Smooth muscle cell (in vitro differentiated cells): ENCODE measurements around the gene RALGAPB. TPM values are rescaled to one million over a fixed set of nuclear protein-coding genes. Genes with fewer than 3 reads are reported as not detected.

Experiments
- DNase-seq: peaks from one replicate; lab custom pipeline; 2025; ENCODE audit not compliant: unreplicated experiment; lab: John Stamatoyannopoulos, UW
- H2AFZ ChIP-seq: fragments of 200-600 bp; sonication (generic); 2 replicates; pipeline ENCODE4 v1.6.0; 2016; ENCODE audit warnings: antibody characterized with exemption, low read depth, mild to moderate bottlenecking
- H3F3A ChIP-seq: fragments of 200-600 bp; sonication (generic); 2 replicates; pipeline ENCODE4 v1.6.0; 2017; ENCODE audit warnings: antibody characterized with exemption, low read depth
- H3K27ac ChIP-seq: fragments of 200-600 bp; sonication (generic); 2 replicates; pipeline ENCODE4 v1.5.1; 2016; ENCODE audit warnings: low read depth, mild to moderate bottlenecking
- H3K27me3 ChIP-seq: fragments of 200-600 bp; sonication (generic); 2 replicates; pipeline ENCODE4 v1.6.1; 2016; ENCODE audit warnings: low read depth, mild to moderate bottlenecking
- H3K36me3 ChIP-seq: fragments of 200-600 bp; sonication (generic); 2 replicates; pipeline ENCODE4 v1.5.1; 2016; ENCODE audit warnings: low read depth
- H3K4me1 ChIP-seq: fragments of 200-600 bp; sonication (generic); 2 replicates; pipeline ENCODE4 v1.5.1; 2016; ENCODE audit warnings: low read depth
- H3K4me2 ChIP-seq: fragments of 200-600 bp; sonication (generic); 2 replicates; pipeline ENCODE4 v1.6.0; 2016; ENCODE audit warnings: mild to moderate bottlenecking
- H3K4me3 ChIP-seq: fragments of 200-600 bp; sonication (generic); 2 replicates; pipeline ENCODE4 v1.5.1; 2016; ENCODE audit warnings: mild to moderate bottlenecking
- H3K79me2 ChIP-seq: fragments of 200-600 bp; sonication (generic); 2 replicates; pipeline ENCODE4 v1.6.0; 2016; ENCODE audit warnings: low read depth, mild to moderate bottlenecking
- H3K9ac ChIP-seq: fragments of 200-600 bp; sonication (generic); 2 replicates; pipeline ENCODE4 v1.6.0; 2016; ENCODE audit warnings: low read depth
- H3K9me3 ChIP-seq: fragments of 200-600 bp; sonication (generic); replicated peaks from 2 replicates; pipeline ENCODE4 v1.5.1; 2016; ENCODE audit warnings: low read depth
- H4K20me1 ChIP-seq: fragments of 200-600 bp; sonication (generic); 2 replicates; pipeline ENCODE4 v1.6.0; 2016; ENCODE audit warnings: low read depth
- WGBS: methylation state at CpG from one replicate; pipeline ENCODE4 v1.1.7; 2016; ENCODE audit warnings: low lambda C conversion rate; 5-methylcytosine and 5-hydroxymethylcytosine counted together
- polyA plus RNA-seq: library from polyadenylated mRNA; unstranded; fragments of >200 nt; fragmentation: Nextera tagmentation; extraction: Ambion mirVana; gene quantifications from 2 replicates; pipeline ENCODE4 v1.2.1, GENCODE V29; 2016
- total RNA-seq: library from RNA; depleted of rRNA; stranded (reverse); fragments of >200 nt; gene quantifications from 2 replicates; pipeline ENCODE4 v1.2.3, GENCODE V29; 2014
- TF ChIP-seq, protein P1 (sequence below): fragments of 200-600 bp; sonication (generic); IDR thresholded peaks from 2 replicates; pipeline ENCODE4 v1.5.1; 2017; ENCODE audit warnings: borderline replicate concordance, mild to moderate bottlenecking, antibody characterized with exemption; ENCODE audit not compliant: insufficient read depth, poor library complexity, severe bottlenecking

Gene RALGAPB
- total and polyA plus RNA-seq, 2 experiments from 2014 or later, result 8.9 to 43.2 TPM

DNA sequence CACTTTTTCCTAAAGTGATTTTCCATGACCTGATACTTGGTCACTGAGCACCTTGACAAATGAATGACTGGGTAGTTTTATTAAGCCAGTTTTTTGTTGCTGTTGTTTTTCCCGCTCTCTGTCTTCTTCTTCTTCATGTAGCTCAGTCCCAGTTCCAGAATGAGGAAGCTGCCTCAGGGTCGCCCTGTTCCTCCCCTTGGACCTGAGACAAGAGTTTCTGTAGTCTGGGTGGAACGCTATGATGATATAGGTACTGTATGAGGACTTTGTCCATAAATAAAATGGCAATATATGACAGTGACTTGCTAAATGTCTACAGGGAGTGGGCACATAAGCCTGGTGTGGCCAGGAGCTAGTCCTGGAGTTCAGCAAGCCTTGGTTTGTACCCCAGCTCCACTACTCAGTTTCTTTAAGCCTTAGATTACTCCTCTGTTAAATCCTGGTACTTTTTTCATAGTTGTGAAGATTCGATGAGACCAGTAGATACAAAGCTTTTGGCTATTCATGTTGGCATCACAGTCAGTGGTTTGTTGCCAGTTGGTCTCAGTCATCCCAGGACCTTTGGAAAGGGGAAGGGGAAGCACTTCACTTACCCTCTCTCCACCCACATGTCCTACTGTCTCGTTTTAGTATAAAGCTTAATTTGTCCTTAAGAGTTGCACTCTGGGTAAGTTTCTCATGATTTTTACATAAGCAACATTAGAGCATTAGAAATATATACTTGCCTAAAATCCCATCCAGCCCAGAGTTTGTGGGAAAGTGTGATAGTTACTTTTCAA, 97.3 kb downstream of the RALGAPB start:
- Histone ChIP-seq H3K27ac (no peak overlapping the region), H4K20me1 (no peaks in the 10 kb centered on the region), H3K4me1 (no peaks in the 10 kb centered on the region), H3K36me3 (peaks cover 51% of the 10 kb centered on the region), H2AFZ (no peak overlapping the region), H3K27me3 (no peaks in the 10 kb centered on the region), H3K9me3 (no peaks in the 10 kb centered on the region), H3K9ac (no peak overlapping the region), H3K79me2 (no peaks in the 10 kb centered on the region), H3K4me3 (no peak overlapping the region), H3K4me2 (no peak overlapping the region), H3F3A (no peaks in the 10 kb centered on the region)
- DNase-seq, result no peak
- 96% methylated on average over 5 of the region's 5 CpGs for WGBS
- TF ChIP-seq, protein P1, sequence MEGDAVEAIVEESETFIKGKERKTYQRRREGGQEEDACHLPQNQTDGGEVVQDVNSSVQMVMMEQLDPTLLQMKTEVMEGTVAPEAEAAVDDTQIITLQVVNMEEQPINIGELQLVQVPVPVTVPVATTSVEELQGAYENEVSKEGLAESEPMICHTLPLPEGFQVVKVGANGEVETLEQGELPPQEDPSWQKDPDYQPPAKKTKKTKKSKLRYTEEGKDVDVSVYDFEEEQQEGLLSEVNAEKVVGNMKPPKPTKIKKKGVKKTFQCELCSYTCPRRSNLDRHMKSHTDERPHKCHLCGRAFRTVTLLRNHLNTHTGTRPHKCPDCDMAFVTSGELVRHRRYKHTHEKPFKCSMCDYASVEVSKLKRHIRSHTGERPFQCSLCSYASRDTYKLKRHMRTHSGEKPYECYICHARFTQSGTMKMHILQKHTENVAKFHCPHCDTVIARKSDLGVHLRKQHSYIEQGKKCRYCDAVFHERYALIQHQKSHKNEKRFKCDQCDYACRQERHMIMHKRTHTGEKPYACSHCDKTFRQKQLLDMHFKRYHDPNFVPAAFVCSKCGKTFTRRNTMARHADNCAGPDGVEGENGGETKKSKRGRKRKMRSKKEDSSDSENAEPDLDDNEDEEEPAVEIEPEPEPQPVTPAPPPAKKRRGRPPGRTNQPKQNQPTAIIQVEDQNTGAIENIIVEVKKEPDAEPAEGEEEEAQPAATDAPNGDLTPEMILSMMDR, result no peak

DNA sequence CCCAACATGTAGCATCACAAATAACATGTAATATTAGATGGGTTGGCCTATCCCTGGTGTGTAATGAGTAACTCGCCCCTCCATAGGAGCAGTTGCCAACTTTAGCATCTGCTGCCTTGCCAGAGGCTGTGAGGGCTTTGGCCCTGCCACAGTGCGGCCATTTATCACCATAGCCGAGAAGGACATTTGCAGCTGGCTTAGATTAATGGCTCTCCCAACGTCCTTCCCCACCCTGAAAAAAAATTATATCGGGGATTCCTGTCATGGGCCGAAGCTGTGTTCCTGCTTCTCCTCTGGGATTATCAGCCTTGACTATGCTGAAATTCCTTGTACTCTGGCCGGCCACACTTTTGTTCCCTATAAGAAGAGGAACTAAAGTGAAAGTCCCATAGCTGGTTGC, 100.8 kb downstream of the RALGAPB start:
- 93% methylated on average over 7 of the region's 7 CpGs for WGBS
- H3K36me3 ChIP-seq, result peaks cover 39% of the 10 kb centered on the region

DNA sequence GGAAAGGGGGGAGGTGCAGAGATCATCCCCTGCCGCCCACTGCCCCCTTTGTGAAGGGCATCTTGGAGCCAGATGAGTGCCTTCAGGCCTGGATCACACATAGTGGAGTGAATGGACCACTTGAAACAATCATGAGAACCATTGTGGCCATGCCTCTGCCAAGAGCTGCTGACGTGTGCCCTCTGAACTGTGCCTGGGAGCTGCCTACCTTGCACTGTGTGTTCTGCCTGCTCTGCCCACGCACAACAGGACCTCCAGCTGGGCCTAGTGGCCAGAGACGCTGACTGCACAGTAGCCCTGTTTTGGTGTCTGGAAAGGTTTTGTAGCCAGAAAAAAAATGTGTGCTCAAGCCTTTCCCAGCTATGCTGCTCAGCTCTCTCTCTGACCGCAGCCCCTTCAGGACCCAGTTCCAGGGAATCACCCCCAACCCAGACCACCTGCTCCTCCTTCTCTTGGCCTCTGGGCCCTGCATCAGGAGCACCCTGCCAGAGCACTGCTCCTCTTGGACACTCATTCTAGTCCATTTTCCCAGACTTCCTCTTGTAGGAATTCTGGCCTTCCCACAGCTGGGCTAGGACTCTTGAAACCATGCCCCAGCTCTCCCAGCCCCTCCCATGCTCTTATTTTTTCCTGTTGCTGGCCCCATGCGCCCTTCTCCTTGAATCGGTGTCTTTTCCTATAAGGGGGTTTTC, 106.7 kb downstream of the RALGAPB start:
- H4K20me1 ChIP-seq, result no peaks in the 10 kb centered on the region
- H3K79me2 ChIP-seq, result no peaks in the 10 kb centered on the region
- H3K27me3 ChIP-seq, result no peaks in the 10 kb centered on the region
- WGBS, result 76% methylated on average over 7 of the region's 7 CpGs
- no peak overlapping the region for H3K4me3 ChIP-seq
- TF ChIP-seq, protein P1, result no peak
- peaks cover 9% of the 10 kb centered on the region for H3K4me1 ChIP-seq
- peaks cover 13% of the 10 kb centered on the region for H3K36me3 ChIP-seq
- H2AFZ ChIP-seq, result no peak overlapping the region
- H3K27ac ChIP-seq, result no peak overlapping the region
- DNase-seq, result no peak
- H3K9me3 ChIP-seq, result no peaks in the 10 kb centered on the region
- H3F3A ChIP-seq, result no peaks in the 10 kb centered on the region
- no peak overlapping the region for H3K9ac ChIP-seq
- H3K4me2 ChIP-seq, result no peak overlapping the region

More for the DNA sequence above, 100.8 kb downstream of the RALGAPB start:
- Histone ChIP-seq H3K4me2 (no peak overlapping the region), H3K4me3 (no peak overlapping the region), H3K27ac (no peak overlapping the region), H3K4me1 (peaks cover 8% of the 10 kb centered on the region), H3K79me2 (no peaks in the 10 kb centered on the region), H2AFZ (no peak overlapping the region), H3K9ac (no peak overlapping the region), H3K9me3 (no peaks in the 10 kb centered on the region), H3K27me3 (no peaks in the 10 kb centered on the region), H4K20me1 (no peaks in the 10 kb centered on the region), H3F3A (no peaks in the 10 kb centered on the region)
- TF ChIP-seq, protein P1, result no peak
- no peak for DNase-seq
